Spleen (tissue), 7 donors: ENCODE data around the gene SEBOX.

Experiments
- POLR2AphosphoS5 ChIP-seq, 3 donors: sonication (generic); formaldehyde crosslinking; IDR thresholded peaks; one replicate each; pipeline ENCODE4 v1.5.1; 2017; ENCODE audit warnings: antibody characterized with exemption in 3 of 3
- TF ChIP-seq, protein P1 (sequence below), 11 experiments: fragments of 200-600 bp in 7 of 11; fragments of 450-650 bp in 4 of 11; sonication (generic) in 4 of 11; IDR thresholded peaks in 8 of 11; conservative IDR thresholded peaks in 3 of 11; 1 replicate in 7 of 11; 2 replicates in 4 of 11; pipeline versions ENCODE4 v1.4.0 to v1.8.0; 2016 to 2021; ENCODE audit warnings: antibody characterized with exemption in 11 of 11, inconsistent platforms in 4 of 11, mild to moderate bottlenecking in 1 of 11
- donor health status: DM: no; HTN: no; CAD: no; lungs with moderate emphysema.
- donor health status: DM: no; HTN: no; CAD: no.
- donor health status: DM: no; HTN: no; CAD: no.

DNA sequence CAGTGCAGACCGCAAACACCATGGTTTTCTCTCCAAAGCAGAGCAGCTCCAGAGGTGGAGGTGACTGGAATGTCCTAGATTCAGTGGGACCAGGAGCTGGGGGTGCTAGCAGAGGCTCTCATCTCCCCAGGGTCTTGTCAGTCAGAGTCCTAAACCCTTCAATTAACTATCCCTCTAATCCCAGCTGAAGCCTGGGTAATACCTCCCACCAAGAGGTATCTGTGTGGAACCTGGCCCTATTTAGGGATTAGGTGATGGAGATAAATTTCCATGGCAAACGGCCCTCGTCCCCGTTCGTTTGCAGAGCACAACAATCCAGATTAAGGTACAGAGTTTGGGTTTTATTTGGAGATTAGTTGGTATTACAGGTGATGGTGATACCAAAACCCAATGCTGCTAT lies 1.8 kb downstream of the SEBOX start:
- no peak for TF ChIP-seq POLR2AphosphoS5 (IDR thresholded peaks at IDR 0.05)
- TF ChIP-seq, protein P1, sequence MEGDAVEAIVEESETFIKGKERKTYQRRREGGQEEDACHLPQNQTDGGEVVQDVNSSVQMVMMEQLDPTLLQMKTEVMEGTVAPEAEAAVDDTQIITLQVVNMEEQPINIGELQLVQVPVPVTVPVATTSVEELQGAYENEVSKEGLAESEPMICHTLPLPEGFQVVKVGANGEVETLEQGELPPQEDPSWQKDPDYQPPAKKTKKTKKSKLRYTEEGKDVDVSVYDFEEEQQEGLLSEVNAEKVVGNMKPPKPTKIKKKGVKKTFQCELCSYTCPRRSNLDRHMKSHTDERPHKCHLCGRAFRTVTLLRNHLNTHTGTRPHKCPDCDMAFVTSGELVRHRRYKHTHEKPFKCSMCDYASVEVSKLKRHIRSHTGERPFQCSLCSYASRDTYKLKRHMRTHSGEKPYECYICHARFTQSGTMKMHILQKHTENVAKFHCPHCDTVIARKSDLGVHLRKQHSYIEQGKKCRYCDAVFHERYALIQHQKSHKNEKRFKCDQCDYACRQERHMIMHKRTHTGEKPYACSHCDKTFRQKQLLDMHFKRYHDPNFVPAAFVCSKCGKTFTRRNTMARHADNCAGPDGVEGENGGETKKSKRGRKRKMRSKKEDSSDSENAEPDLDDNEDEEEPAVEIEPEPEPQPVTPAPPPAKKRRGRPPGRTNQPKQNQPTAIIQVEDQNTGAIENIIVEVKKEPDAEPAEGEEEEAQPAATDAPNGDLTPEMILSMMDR (IDR thresholded peaks at IDR 0.05 in 8 of 11, conservative IDR thresholded peaks at IDR 0.05 in 3 of 11), result no peak
